Activated T-cell treated with anti-CD3 and anti-CD28 coated beads for 48 hours (primary cell): ENCODE results near the gene ZNF710.
"Not testable (repeated sequence)": the region's sequence is repeated elsewhere in the genome, so short reads cannot be mapped to it uniquely, and the experiment has no call there.

Source experiments
- DNase-seq: peaks from one replicate; pipeline ENCODE4 v3.0.0-alpha.2; 2020; ENCODE audit warnings: low read depth

ZNF710 gene, protein sequence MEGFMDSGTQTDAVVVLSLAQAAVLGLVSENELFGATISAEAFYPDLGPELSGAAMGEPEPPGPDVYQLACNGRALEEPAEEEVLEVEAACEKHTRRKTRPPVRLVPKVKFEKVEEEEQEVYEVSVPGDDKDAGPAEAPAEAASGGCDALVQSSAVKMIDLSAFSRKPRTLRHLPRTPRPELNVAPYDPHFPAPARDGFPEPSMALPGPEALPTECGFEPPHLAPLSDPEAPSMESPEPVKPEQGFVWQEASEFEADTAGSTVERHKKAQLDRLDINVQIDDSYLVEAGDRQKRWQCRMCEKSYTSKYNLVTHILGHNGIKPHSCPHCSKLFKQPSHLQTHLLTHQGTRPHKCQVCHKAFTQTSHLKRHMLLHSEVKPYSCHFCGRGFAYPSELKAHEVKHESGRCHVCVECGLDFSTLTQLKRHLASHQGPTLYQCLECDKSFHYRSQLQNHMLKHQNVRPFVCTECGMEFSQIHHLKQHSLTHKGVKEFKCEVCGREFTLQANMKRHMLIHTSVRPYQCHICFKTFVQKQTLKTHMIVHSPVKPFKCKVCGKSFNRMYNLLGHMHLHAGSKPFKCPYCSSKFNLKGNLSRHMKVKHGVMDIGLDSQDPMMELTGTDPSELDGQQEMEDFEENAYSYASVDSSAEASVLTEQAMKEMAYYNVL

DNA sequence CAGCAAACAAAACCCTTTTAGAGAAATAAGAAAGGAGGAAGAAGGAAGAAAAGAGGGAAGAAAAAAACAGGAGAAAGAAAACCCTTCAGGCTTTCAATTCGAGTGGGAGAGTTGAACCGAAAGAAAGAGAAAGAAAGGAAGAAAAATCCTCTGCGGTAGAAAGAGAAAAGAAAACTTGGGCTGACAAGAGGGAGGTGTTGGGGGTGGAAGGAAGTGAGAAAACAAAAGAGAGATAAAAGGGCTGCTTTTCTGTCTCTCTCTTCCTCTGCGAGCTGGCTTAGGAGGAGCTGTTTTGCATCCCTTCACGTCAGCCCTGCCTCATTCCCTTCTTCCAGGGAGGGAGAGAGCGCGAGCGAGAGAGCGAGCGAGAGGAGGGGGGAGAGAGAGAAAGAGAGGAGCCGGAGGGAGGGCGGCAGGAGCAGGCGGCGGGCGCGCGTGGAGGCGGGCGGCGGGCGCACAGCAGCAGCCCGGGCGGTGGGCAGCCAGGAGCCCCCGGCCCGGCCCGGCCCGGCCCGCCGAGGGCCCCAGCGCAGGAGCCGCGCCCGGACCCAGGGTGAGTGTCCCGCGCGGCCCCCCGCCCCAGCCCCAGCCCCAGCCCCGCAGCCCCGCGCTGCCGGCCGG lies at the start of gene ZNF710:
TSS of gene ZNF710 (plus strand) at position 263 of the 621 bp plus-strand sequence. CDS start 65,814 bp downstream, outside the sequence.
- no peak for DNase-seq

DNA sequence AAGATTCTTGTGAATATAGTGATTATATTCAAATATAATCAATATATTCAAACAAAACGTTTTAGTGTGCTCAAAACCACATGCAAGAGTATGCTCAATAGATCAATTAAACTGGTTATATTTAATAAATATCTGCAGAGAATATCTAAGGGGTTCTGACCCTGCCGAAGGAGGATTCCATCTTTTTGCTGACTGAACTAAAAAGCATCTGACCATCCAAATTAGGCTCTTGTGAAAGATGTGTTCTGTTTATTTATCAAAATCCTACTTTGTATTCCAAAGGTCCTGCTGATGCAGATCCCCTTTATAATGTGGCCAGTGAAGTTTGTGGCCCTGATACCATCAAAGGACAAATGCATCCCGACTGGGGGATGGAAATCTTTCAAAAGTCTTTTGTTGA lies 46.6 kb upstream of the ZNF710 start:
- DNase-seq = no peak

DNA sequence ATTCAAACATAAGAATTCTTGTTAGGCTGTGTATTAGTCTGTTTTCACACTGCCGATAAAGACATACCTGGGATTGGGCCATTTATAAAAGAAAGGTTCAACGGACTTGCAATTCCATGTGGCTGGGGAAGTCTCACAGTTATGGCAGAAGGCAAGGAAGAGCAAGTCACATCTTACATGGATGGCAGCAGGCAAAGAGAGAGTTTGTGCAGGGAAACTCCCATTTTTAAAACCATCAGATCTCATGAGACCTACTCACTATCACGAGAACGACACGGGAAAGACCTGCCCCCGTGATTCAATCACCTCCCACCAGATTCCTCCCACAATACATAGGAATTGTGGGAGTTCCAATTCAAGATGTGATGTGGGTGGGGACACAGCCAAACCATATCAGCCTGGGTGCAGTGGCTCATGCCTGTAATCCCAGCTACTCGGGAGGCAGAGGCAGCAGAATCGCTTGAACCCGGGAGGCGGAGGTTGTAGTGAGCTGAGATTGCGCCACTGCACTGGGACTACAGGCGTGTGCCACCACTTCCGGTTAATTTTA lies 45.6 kb upstream of the ZNF710 start:
- not testable (repeated sequence) for DNase-seq

DNA sequence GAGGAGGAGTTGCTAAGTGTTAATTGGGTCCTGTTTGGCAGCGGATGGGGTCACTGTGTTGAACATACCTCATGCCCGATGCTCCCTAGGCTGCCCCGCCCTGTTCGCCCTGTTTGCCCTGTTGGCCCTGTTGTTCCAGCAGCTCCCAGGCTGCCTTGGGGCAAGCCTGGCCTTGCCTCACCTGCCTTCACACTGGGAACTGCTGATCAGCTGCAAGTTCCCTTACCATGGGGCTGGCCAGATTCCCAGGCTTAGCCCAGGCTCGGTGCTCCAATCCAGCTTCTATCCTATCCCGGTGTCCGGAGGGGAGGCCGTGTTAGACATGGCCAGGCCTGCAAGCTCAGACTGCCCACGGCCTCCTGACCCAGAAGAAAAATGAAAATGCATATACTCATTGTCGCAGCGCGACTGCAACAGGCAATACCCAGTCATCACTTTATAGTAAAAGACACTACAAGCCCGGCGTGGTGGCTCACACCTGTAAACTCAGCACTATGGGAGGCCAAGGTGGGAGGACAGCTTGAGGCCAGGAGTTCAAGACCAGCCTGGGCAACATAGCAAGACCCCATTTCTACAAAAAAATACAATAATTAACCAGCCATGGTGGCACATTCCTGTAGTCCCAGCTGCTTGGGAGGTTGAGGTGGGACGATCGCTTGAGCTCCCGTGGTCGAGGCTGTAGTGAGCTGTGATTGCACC lies 42.9 kb upstream of the ZNF710 start:
- DNase-seq = no peak

DNA sequence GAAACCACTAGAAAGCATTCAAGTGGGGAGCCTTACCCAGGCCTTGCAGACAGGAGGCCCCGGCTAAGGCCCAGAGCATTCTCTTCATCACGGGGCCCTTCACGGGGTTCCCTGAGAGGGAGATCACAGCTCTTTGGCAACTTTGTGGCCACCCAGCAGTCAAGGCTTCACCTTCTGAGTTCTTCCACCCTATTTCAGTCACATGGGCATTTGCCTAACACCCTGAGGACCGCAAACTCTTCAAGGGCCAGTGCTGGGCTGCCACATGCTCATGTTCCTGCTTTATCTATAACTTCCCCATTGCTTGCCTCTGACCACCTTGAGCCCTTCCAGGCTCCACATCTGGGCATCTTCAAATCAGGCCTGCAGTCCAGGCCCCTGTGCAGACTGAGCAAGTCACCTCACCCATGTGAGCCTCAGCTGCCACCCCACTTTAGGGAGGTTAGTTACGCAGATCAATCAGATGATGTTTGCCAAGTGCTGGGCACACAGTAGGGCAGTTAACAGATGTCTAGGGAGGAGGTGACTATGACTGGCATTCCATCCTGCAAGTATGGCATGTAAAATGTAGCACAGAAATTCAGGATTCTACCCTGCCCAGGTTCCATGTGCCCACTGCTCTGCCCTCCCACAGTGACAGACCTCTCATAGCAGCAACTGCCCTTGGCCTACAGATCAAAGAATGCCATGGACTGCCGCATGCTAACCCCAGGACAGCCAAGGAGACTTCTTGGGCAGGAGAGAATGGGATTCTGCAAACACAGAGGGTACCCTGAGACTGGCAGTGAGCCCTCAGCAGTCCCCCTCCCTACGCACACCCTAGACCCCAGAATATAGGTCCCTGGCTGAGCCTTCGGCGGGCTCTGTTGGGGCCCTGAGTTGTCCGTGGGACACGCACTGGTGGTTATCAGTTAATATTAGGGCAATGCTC lies 37.6 kb upstream of the ZNF710 start:
- no peak for DNase-seq

DNA sequence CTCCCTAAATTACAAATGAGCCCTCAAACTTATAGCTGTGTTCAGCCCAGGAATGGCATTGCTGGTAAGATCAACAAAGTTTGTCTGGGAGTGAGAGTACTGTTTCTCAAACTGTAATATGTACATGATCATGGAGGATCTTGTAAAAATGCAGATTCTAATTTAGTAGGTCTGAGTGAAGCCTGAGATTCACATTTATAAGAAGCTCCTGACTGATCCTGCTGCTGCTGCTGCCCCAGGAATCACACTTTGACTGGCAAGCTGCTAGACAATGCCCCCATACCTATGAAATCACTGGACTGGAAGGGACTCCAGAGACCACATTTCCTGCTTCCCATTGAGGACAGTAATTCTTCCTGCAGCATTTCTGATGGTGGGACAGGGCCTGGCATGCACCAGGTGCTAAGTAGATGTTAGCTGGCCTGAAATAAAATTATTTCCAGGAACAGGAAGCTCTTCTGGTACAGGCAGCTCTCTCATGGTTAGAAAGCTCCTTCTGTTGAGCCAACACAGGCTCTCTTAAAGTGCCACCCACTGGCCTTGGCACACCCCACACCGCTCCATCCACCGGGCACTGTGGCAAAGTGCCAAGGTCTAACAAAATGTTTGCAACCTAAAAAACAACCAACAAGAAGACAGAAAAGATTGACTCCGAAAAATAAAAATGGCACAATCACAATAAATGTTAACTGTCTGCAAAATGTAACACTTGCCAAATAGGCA lies 36.7 kb upstream of the ZNF710 start:
- no peak for DNase-seq

DNA sequence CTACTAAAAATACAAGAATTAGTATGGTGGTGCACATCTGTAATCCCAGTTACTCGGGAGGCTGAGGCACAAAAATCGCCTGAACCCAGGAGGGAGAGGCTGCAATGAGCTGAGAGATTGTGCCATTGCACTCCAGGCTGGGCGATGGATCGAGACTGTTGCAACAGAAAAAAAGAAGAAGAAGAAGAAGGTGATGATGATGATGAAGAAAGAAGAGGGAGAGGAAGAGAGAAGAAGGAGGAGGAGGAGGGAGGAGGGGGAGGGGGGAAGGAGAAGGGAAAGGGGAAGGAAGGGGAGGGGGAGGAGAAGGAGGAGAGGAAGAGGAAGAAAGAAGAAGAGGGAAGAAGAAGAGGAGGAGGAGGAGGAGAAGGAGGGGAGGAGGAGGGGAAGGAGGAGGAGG lies 33.2 kb upstream of the ZNF710 start:
- DNase-seq = no peak

DNA sequence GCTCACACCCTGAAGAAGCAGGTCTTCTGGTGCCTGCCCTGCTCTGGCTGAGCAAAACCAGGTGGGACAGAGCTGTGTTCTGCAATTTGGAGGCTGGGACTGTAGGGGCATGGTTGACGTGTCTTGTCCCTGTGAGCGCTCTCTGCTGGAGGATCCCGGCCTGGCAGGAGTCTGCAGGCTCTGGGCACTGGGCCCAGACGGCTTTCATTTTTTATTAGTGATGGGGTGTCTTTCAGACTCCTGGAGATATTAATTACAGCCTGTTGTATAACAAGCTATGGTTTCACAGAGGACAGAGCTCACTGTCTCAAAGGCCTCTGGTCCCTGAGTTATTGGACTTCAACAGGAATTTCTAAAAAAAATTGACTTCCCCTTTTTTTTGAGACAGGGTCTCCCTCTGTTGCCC lies 29.5 kb upstream of the ZNF710 start:
- peak; percentile 44 for DNase-seq

DNA sequence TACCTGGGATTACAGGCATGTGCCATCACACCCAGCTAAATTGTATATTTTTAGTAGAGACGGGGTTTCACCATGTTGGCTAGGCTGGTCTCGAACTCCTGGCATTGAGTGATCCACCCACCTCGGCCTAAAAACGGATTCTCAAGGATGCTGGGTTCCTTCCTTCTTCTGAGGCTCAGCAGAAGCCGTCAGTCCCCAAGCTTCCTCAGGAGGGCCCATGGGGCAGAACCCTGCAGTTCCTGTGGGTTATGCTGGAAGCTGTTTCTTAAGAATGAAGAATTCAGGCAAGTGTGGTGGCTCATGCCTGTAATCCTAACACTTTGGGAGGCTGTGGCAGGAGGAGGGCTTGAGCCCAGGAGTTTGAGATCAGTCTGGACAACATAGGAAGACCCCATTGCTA lies 29.0 kb upstream of the ZNF710 start:
- no peak for DNase-seq

DNA sequence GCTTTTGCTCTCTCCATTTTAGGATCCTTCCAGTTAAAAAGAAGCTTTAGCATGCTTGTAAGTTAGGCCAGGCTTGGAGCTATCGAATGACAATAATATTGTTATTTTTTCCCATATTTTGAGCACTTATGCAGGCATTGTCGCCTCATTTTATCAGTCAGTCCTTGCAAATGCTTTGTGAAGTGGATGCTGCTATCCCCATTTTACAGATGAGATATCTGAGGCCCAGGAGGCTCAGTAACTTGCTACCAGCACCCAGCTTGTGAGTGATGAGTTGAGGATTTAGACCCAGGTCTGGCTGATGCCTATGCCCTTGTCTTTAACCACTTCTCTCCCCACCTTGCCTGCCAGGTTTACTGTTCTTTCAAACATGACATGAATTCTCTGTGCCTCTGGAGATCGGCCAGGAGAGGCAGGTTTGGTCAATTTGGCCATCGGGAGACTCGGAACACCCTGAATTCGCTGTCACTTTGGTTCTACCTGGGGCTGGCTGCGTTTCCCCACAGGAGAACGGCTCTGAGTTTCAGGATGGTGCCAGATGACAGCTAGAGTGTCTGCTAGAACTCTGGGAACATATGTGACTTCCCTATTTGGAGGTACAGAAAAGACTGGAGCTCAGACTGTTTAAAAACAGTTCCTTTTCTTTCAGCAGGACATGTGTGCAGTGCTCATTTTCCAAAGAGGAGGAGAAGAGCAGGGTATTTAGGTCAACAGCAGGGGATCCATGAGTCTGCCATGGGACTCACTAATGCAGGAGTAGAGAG lies 25.5 kb upstream of the ZNF710 start:
- DNase-seq = no peak

DNA sequence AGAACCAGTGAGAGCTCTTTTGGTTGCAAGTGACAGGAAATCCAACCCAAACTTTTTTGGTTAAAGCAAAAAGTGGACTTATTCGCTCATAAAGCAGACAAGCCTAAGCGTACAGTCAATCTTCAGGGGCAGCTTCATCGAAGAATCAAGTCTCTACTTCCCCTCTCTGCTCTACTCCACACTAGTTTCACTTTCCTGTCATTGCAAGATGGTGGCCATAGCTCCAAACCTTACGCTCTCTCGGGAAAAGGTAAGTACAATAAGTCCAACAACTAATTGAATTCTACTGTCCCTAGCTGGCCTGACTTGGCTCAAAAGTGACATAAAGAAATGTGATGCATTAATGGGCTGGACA lies 24.9 kb upstream of the ZNF710 start:
- DNase-seq = no peak

DNA sequence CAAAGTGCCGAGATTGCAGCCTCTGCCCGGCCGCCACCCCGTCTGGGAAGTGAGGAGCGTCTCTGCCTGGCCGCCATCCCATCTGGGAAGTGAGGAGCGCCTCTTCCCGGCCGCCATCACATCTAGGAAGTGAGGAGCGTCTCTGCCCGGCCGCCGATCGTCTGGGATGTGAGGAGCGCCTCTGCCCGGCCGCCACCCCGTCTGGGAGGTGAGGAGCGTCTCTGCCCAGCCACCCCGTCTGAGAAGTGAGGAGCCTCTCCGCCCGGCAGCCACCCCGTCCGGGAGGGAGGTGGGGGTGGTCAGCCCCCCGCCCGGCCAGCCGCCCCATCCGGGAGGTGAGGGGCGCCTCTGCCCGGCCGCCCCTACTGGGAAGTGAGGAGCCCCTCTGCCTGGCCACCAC lies 23.3 kb upstream of the ZNF710 start:
- DNase-seq = not testable (repeated sequence)

DNA sequence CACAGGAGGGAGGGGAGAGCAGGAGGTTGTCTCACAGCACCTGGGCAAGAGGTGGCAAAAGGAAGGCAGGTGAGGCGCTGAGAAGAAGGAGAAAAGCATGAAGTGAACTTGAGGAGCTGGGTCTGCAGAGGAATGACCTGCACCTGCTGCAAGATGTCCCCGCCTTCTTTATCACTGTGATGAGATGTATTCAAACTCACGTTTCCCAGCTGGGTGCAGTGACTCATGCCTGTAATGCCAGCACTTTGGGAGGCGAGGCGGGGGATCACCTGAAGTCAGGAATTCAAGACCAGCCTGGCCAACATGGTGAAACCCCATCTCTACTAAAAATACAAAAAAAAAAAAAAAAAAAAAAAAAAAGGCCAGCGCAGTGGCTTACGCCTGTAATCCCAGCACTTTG lies 22.2 kb upstream of the ZNF710 start:
- no peak for DNase-seq

DNA sequence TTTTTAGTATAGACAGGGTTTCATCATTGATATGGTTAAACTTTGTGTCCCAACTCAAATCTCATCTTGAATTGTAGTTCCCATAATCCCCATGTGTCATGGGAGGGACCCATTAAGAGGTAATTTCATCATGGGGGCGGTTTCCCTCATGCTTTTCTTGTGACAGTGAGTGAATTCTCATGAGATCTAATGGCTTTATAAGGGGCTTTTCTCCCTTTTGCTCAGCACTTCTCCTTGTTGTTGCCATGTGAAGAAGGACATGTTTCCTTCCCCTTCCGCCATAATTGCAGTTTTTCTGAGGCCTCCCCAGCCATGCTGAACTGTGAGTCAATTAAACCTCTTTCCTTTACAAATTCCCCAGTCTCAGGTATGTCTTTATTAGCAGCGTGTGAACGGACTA lies 20.2 kb upstream of the ZNF710 start:
- DNase-seq = no peak

DNA sequence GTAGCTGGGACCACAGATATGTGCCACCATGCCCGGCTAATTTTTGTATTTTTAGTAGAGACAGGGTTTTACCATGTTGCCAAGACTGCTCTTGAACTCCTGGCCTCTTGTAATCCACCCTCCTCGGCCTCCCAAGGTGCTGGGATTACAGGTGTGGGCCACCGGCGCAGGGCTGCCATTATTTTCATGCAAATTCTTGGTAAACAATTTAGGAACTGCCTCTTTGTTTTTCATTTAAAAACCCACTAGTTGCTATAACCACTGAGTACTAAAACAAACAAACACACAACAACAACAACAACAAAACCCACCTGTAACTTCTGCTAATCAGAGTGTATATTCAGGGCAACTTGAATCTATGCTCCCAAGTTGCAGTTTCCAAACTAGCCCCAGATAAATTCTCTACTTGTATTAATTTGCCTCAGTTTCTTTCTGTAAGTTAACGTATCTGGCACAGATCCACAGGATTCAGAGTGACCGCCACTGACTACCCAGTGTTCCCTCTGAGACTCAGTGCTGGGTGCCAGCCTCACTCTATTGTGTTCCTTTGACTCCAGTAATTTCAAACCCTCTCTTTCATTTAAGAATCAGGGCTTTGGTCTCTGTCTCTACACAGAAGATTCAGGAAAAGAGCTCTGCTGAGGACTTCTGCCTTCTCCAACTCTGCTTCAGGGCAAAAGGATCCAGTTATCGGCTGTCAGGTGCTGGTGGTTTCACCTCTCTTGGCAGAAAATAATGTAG lies 18.6 kb upstream of the ZNF710 start:
- no peak for DNase-seq

DNA sequence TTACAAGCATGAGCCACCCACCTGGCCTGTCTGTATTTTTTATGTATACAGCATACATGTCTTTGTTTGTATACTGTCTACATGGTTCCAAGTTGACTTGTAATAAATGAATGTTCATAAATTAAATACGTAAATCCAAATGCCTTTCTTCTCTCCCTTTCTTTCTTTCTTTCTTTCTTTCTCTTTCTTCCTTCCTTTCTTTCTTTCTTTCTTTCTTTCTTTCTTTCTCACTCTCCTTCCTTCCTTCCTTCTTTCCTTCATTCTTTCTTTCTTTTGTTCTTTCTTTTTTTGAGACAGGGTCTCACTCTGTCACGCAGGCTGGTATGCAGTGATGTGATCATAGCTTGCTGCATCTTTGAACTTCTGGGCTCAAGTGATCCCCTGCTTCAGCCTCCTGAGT lies 17.1 kb upstream of the ZNF710 start:
- no peak for DNase-seq

DNA sequence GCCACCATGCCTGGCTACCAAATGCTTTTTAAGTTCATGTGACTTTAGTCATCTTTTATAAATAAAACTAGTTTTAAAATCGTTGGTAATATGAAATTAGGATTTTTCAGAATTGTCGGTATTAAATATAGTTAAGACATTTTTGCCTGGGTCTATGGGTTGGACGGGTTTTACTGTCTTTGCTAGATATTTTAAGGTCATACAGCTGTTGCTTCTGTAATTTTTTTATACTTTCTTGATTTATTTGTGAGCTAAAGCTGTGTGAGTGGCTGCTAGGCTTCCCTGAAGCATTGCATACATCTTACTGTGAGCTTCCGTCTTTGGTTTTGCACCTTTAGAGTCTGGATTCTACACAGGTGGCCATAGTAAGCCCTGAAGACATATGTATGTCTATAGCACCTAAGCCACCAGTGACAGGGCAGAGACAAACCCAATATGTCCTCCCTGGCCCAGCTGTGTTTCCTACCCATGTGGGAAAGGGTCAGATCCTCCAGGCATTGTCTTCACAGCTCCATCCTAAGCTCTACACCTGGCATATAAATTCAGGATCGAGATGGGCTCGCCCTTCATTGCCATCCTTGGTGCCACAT lies 16.6 kb upstream of the ZNF710 start:
- DNase-seq = no peak

DNA sequence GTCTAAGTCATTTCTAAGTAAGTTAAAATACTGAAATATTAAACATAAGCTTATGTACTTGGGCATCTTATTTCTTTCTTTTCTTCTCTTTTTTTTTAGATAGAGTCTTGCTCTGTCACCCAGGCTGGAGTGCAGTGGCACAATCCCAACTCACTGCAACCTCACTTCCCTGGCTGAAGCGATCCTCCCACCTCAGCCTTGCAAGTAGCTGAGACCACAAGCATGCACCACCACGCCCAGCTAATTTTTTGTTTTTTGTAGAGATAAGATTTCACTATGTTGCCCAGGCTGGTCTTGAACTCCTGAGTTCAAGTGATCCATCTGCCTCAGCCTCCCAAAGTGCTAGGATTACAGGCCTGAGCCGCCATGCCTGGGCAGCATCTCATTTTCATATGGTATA lies 16.0 kb upstream of the ZNF710 start:
- DNase-seq = no peak

DNA sequence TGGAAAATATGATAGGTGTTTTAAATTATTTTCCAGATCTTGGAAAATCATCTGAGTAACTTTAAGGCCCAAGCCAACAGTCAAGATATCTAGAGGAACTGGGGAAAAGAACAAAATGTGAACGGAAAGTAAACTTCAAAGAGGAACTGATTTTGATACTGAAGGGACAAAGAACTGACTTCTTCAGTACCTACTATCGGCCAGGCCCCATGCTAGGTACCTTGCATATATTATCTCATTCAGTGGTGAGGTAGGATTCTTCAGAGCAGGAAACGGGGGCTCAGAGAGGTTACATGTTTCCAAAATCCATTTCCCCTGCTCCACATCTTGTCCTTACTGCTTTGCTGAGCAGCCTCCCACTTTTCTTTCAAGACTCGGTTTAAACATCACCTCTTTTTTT lies 9.8 kb upstream of the ZNF710 start:
- DNase-seq = no peak
